ENCODE results near the gene WDR36. TPM values are rescaled to one million over a fixed set of nuclear protein-coding genes. Genes with fewer than 3 reads are reported as not detected.

WDR36 gene
- total and polyA plus RNA-seq, 2 of the 13 experiments (the other 11 are each of a cell fraction or from before 2014, with no cell fraction given) = 18.2 to 40.6 TPM

GRCh38 chr5:111122398-111122797 is 30.2 kb downstream of the WDR36 start:
- Histone ChIP-seq H3K9me3 (ENCODE audit: low read length) (no peaks in the 10 kb centered on the region), H3K4me3 (replicated peaks in 1 of 3; ENCODE audit: insufficient read depth in 1 of 3, low read depth in 2 of 3, low read length in 3 of 3) (no peak overlapping the region), H3K4me2 (ENCODE audit: low read depth, low read length) (no peak overlapping the region), H2AFZ (ENCODE audit: low read length) (no peak overlapping the region), H3K27me3 (ENCODE audit: control insufficient read depth in 1 of 2, insufficient read depth in 2 of 2, low read length in 2 of 2) (no peaks in the 10 kb centered on the region), H3K36me3 (replicated peaks in 1 of 2; ENCODE audit: control insufficient read depth in 1 of 2, insufficient read depth in 2 of 2, low read length in 2 of 2) (peaks cover 7 to 57% of the 10 kb centered on the region in 2 experiments), H4K20me1 (ENCODE audit: insufficient read depth, low read length) (no peaks in the 10 kb centered on the region), H3K79me2 (ENCODE audit: insufficient read depth, low read length) (no peaks in the 10 kb centered on the region), H3K4me1 (ENCODE audit: insufficient read depth, low read length) (no peaks in the 10 kb centered on the region), H3K27ac (ENCODE audit: extremely low read length, insufficient read depth, low read length) (no peak overlapping the region), H3K9ac (ENCODE audit: insufficient read depth, low read depth, low read length) (no peak overlapping the region)
- FAIRE-seq (no peak), ATAC-seq (no peak), DNase-seq (ENCODE audit: low spot score) (no peak)
- 45% methylated on average over 2 of the region's 2 CpGs for WGBS (ENCODE audit: low lambda C conversion rate)
- intact Hi-C loops (cut with micrococcal nuclease; ENCODE audit: unreplicated experiment) (no loop called here), in situ Hi-C loops (cut with HindIII; ENCODE audit: extremely low pct_ligation_motif_present, low pct_unique_long_range_greater_than_20kb) (no loop called here)
- POLR2A ChIA-PET = no interaction called here
- TF ChIP-seq TFE3 (CRISPR knock-in tag; IDR thresholded peaks at IDR 0.05) (no peak), FOXA1 (IDR thresholded peaks at IDR 0.05) (no peak), FOXA1 (CRISPR knock-in tag; IDR thresholded peaks at IDR 0.05) (no peak)
- CTCF ChIA-PET (ENCODE audit: low intra/inter-chr PET ratio, low total read pairs) = no interaction called here
- BruUV-seq (replicated peaks) = no TSS peak

GRCh38 chr5:111124793-111125192 is 32.6 kb downstream of the WDR36 start:
- Histone ChIP-seq H3K9me3 (ENCODE audit: low read length) (no peaks in the 10 kb centered on the region), H3K27me3 (ENCODE audit: control insufficient read depth in 1 of 2, insufficient read depth in 2 of 2, low read length in 2 of 2) (no peaks in the 10 kb centered on the region), H4K20me1 (ENCODE audit: insufficient read depth, low read length) (no peaks in the 10 kb centered on the region), H3K9ac (ENCODE audit: insufficient read depth, low read depth, low read length) (no peak overlapping the region), H3K4me3 (replicated peaks in 1 of 3; ENCODE audit: insufficient read depth in 1 of 3, low read depth in 2 of 3, low read length in 3 of 3) (no peak overlapping the region), H3K4me2 (ENCODE audit: low read depth, low read length) (no peak overlapping the region), H3K79me2 (ENCODE audit: insufficient read depth, low read length) (no peaks in the 10 kb centered on the region), H3K27ac (ENCODE audit: extremely low read length, insufficient read depth, low read length) (no peak overlapping the region), H2AFZ (ENCODE audit: low read length) (no peak overlapping the region), H3K4me1 (ENCODE audit: insufficient read depth, low read length) (no peaks in the 10 kb centered on the region), H3K36me3 (replicated peaks in 1 of 2; ENCODE audit: control insufficient read depth in 1 of 2, insufficient read depth in 2 of 2, low read length in 2 of 2) (peaks cover 5 to 47% of the 10 kb centered on the region in 2 experiments; a peak in 4 of 5 replicates)
- no peak for FAIRE-seq
- no TSS peak for BruUV-seq (replicated peaks)
- ChIA-PET CTCF (ENCODE audit: low intra/inter-chr PET ratio, low total read pairs) (no interaction called here), POLR2A (no interaction called here)
- ATAC-seq = no peak
- WGBS (ENCODE audit: low lambda C conversion rate) = 100% methylated on average over 1 of the region's 1 CpG
- intact Hi-C loops (cut with micrococcal nuclease; ENCODE audit: unreplicated experiment) (no loop called here), in situ Hi-C loops (cut with HindIII; ENCODE audit: extremely low pct_ligation_motif_present, low pct_unique_long_range_greater_than_20kb) (no loop called here)
- DNase-seq (ENCODE audit: low spot score) = no peak
- TF ChIP-seq MAZ (IDR thresholded peaks at IDR 0.05; ENCODE audit: borderline replicate concordance, low read depth, low read length) (no peak), MAZ (CRISPR knock-in tag; IDR thresholded peaks at IDR 0.05; ENCODE audit: low read depth) (no peak), ZNF34 (CRISPR knock-in tag; IDR thresholded peaks at IDR 0.05; ENCODE audit: borderline replicate concordance) (no peak), ZNF264 (CRISPR knock-in tag; IDR thresholded peaks at IDR 0.05) (no peak), BCLAF1 (IDR thresholded peaks at IDR 0.05) (no peak), ZNF709 (CRISPR knock-in tag; IDR thresholded peaks at IDR 0.05) (no peak), RFX3 (CRISPR knock-in tag; IDR thresholded peaks at IDR 0.05) (no peak), KLF9 (CRISPR knock-in tag; IDR thresholded peaks at IDR 0.05; ENCODE audit: low read depth) (no peak)
- TF ChIP-seq, protein P1, sequence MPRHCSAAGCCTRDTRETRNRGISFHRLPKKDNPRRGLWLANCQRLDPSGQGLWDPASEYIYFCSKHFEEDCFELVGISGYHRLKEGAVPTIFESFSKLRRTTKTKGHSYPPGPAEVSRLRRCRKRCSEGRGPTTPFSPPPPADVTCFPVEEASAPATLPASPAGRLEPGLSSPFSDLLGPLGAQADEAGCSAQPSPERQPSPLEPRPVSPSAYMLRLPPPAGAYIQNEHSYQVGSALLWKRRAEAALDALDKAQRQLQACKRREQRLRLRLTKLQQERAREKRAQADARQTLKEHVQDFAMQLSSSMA (CRISPR knock-in tag; IDR thresholded peaks at IDR 0.05) = no peak
